GM12873 (cell line): Measurements from ENCODE around the gene GABBR1.

Experiments
- TF ChIP-seq, protein P1 (sequence below): IDR thresholded peaks from 2 replicates; pipeline ENCODE4 v1.5.1; 2012; ENCODE audit warnings: low read depth, mild to moderate bottlenecking, moderate library complexity, low read length, control low read depth; ENCODE audit not compliant: insufficient read depth; ENCODE audit errors: missing control alignments

Gene GABBR1

DNA sequence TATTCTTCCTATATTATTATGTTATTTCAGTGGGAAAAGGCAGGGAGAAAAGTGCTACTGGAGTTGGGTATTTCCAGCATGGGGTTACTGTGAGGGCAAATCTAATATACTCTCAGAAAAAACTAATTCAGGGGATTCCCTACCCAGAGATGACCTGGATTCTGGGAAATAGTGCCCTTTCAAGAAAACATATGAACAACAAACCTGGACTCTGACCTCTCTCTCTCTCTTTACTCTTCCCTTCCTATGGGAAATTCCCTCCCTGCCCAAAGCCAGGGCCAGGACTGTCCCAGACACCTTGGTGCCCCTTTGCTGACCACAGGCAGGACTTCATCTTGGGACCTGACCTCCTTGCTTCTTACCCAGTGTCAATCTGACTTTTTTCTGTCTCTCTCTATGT lies 71.9 kb downstream of the GABBR1 start:
- TF ChIP-seq, protein P1, sequence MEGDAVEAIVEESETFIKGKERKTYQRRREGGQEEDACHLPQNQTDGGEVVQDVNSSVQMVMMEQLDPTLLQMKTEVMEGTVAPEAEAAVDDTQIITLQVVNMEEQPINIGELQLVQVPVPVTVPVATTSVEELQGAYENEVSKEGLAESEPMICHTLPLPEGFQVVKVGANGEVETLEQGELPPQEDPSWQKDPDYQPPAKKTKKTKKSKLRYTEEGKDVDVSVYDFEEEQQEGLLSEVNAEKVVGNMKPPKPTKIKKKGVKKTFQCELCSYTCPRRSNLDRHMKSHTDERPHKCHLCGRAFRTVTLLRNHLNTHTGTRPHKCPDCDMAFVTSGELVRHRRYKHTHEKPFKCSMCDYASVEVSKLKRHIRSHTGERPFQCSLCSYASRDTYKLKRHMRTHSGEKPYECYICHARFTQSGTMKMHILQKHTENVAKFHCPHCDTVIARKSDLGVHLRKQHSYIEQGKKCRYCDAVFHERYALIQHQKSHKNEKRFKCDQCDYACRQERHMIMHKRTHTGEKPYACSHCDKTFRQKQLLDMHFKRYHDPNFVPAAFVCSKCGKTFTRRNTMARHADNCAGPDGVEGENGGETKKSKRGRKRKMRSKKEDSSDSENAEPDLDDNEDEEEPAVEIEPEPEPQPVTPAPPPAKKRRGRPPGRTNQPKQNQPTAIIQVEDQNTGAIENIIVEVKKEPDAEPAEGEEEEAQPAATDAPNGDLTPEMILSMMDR = no peak

DNA sequence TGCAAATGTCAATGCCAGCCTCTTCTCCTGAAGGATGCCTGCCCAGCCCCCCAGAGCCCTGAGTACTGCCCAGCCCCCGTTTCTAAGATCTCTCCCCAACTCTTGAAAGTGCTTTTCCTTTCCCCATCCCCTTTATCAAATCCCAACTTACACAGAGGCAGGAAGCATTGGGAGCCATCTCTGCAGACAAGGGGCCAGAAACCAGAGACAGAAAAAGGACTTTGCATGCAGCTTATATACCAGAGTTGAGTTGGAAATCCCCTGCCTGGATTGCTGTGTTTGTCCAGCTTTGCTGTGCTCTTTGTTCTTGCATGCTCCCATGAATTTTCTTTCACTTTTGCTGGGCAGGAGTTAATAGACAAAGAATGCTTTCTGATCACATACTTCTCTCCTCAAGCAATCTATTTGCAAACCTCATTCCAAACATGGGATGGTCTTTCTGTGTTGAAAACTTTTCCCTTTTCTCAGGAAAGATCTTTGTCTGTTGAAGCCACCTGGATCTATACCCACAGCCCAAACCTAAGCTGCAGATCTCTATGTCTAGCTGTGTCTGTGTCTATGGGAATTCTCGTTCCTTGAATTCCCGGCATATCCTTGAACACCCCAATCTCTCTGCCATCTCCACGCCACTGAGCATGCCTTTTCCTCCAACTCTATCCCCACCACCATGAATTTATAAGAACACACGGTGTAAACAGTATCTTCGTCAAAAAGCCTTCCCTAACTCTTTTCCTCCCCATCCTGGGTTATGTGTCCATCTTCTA lies 73.3 kb downstream of the GABBR1 start, which contains the start of gene UBD:
Gene UBD, minus strand, starts transcription at position 209 of the 764 bp plus-strand sequence. Its CDS starts 31 bp downstream, at position 178.
- TF ChIP-seq, protein P1 = no peak

DNA sequence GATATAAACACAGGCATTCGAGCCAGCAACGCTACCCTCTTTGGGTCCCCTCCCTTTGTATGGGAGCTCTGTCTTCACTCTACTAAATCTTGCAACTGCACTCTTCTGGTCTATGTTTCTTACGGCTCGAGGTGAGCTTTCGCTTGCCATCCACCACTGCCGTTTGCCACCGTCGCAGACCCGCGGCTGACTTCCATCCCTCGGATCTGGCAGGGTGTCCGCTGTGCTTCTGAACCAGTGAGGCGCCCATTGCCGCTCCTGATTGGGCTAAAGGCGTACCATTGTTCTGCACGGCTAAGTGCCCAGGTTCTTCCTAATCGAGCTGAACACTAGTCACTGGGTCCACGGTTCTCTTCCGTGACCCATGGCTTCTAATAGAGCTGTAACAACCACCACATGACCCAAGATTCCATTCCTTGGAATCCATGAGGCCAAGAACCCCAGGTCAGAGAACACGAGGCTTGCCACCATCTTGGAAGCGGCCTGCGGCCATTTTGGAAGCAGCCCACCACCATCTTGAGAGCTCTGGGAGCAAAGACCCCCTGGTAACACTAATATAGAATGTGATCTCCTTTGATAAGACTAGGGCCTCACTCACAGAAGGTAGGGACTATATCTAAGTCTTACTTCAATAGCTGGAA lies 74.4 kb downstream of the GABBR1 start:
- TF ChIP-seq, protein P1 = no peak

GRCh38 chr6:29557320-29557719 lies 75.7 kb downstream of the GABBR1 start:
- TF ChIP-seq, protein P1 = no peak

DNA sequence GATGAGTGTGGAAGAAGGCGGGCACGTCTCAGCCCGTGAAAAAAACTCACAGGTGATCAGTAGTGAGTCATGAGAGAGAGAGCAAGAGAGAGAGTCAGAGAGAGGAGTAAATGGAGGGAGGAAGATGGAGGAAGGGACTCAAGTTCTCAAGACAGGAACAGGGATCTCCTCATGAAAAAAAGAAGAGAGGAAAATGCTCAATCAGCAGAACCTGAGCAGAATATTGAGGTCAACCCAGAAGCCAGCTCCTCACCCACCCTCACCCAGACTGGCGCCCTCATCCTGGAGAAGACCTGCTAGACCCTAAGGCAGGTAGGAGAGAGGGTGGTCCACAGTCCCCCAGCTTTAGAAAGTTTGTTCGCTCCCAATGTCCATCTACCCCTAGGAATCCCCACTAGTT lies 78.2 kb downstream of the GABBR1 start:
- TF ChIP-seq, protein P1 = no peak

DNA sequence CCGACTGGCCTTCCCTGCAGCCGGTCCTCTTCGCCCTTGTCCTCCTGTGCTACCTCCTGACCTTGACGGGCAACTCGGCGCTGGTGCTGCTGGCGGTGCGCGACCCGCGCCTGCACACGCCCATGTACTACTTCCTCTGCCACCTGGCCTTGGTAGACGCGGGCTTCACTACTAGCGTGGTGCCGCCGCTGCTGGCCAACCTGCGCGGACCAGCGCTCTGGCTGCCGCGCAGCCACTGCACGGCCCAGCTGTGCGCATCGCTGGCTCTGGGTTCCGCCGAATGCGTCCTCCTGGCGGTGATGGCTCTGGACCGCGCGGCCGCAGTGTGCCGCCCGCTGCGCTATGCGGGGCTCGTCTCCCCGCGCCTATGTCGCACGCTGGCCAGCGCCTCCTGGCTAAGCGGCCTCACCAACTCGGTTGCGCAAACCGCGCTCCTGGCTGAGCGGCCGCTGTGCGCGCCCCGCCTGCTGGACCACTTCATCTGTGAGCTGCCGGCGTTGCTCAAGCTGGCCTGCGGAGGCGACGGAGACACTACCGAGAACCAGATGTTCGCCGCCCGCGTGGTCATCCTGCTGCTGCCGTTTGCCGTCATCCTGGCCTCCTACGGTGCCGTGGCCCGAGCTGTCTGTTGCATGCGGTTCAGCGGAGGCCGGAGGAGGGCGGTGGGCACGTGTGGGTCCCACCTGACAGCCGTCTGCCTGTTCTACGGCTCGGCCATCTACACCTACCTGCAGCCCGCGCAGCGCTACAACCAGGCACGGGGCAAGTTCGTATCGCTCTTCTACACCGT lies 79.5 kb downstream of the GABBR1 start:
- TF ChIP-seq, protein P1 = no peak

- TF ChIP-seq, protein P1 = no peak
These were observed 80.4 kb downstream of the GABBR1 start for GRCh38 chr6:29552512-29553051.
